ENCODE results near the gene PUM1.

DNA sequence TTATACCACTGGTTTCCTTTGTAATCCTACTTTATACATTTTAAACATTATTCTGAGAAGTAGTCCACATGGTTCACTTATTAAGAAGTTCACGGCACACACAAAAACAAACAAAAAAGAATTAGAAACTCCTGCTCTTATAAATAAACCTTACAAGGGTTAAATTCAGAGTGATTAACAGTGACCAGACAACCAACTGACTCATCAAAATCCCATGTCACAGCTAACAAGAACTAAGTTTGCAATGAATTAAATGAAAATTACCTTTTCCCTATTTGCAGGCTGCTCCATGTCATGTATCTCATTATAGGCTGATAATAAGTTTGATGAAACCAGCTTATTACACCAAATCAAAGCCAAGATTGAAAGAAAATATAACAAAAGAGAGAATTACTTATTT is 77.5 kb downstream of the PUM1 start:
- TF ChIP-seq, protein P1, sequence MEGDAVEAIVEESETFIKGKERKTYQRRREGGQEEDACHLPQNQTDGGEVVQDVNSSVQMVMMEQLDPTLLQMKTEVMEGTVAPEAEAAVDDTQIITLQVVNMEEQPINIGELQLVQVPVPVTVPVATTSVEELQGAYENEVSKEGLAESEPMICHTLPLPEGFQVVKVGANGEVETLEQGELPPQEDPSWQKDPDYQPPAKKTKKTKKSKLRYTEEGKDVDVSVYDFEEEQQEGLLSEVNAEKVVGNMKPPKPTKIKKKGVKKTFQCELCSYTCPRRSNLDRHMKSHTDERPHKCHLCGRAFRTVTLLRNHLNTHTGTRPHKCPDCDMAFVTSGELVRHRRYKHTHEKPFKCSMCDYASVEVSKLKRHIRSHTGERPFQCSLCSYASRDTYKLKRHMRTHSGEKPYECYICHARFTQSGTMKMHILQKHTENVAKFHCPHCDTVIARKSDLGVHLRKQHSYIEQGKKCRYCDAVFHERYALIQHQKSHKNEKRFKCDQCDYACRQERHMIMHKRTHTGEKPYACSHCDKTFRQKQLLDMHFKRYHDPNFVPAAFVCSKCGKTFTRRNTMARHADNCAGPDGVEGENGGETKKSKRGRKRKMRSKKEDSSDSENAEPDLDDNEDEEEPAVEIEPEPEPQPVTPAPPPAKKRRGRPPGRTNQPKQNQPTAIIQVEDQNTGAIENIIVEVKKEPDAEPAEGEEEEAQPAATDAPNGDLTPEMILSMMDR (IDR thresholded peaks at IDR 0.05; ENCODE audit: insufficient read depth, low read depth, low read length): no peak
- no peak for TF ChIP-seq EZH2 (IDR thresholded peaks at IDR 0.05; ENCODE audit: insufficient read depth, low read length)

All from astrocyte (in vitro differentiated cells and primary cell).